Keratinocyte (primary cell): Measurements from ENCODE around the gene KBTBD4. TPM values are rescaled to one million over a fixed set of nuclear protein-coding genes. Genes with fewer than 3 reads are reported as not detected.

Experiments
- DNase-seq: peaks from one replicate; pipeline ENCODE4 v3.0.0-alpha.2; 2011; ENCODE audit warnings: low read depth, missing footprints, low spot score
- FAIRE-seq: peaks from 2 replicates; lab custom pipeline; 2011; peaks lifted over from hg19 to GRCh38; lab: Jason Lieb, UNC
- H2AFZ ChIP-seq: 2 replicates; pipeline ENCODE4 v1.6.0; 2012; ENCODE audit warnings: low read length, control low read depth, inconsistent platforms; ENCODE audit not compliant: control insufficient read depth
- H3K27ac ChIP-seq: 2 replicates; pipeline ENCODE4 v1.5.1; 2011; ENCODE audit warnings: low read length; ENCODE audit not compliant: control insufficient read depth, insufficient read depth
- H3K27me3 ChIP-seq: 3 replicates; pipeline ENCODE4 v1.6.0; 2011; ENCODE audit warnings: low read length; ENCODE audit not compliant: control insufficient read depth, insufficient read depth; ENCODE audit errors: extremely low read depth
- H3K36me3 ChIP-seq, 2 experiments: 2 replicates in 1 of 2; 3 replicates in 1 of 2; pipeline ENCODE4 v1.5.1; 2011; ENCODE audit warnings: low read length in 2 of 2, mild to moderate bottlenecking in 1 of 2; ENCODE audit not compliant: control insufficient read depth in 2 of 2, insufficient read depth in 2 of 2; ENCODE audit errors: extremely low read depth in 1 of 2
- H3K4me1 ChIP-seq: 3 replicates; pipeline ENCODE4 v1.5.1; 2011; ENCODE audit warnings: low read length; ENCODE audit not compliant: control insufficient read depth, insufficient read depth; ENCODE audit errors: extremely low read depth
- H3K4me2 ChIP-seq: 3 replicates; pipeline ENCODE4 v1.6.0; 2011; ENCODE audit warnings: low read depth, low read length; ENCODE audit not compliant: control insufficient read depth, insufficient read depth; ENCODE audit errors: extremely low read depth
- H3K4me3 ChIP-seq, 3 experiments: fragments of 200-600 bp in 1 of 3; sonication (generic) in 1 of 3; 2 replicates in 2 of 3; 3 replicates in 1 of 3; pipeline ENCODE4 v1.5.1; 2011 to 2016; ENCODE audit warnings: low read length in 3 of 3, mild to moderate bottlenecking in 3 of 3, control low read depth in 2 of 3, inconsistent platforms in 1 of 3, low read depth in 1 of 3, mixed read lengths in 1 of 3, mixed run types in 1 of 3, moderate library complexity in 1 of 3; ENCODE audit not compliant: control insufficient read depth in 2 of 3, insufficient read depth in 2 of 3; ENCODE audit errors: extremely low read depth in 1 of 3
- H3K79me2 ChIP-seq: 2 replicates; pipeline ENCODE4 v1.6.0; 2012; ENCODE audit warnings: low read length; ENCODE audit not compliant: control insufficient read depth, insufficient read depth
- H3K9ac ChIP-seq: 3 replicates; pipeline ENCODE4 v1.6.0; 2011; ENCODE audit warnings: low read length; ENCODE audit not compliant: control insufficient read depth, insufficient read depth; ENCODE audit errors: extremely low read depth
- H3K9me1 ChIP-seq: 3 replicates; pipeline ENCODE4 v1.6.0; 2011; ENCODE audit warnings: low read length; ENCODE audit not compliant: control insufficient read depth, insufficient read depth; ENCODE audit errors: extremely low read depth
- H3K9me3 ChIP-seq: 2 replicates; pipeline ENCODE4 v1.5.1; 2012; ENCODE audit warnings: low read depth, low read length; ENCODE audit not compliant: control insufficient read depth
- H4K20me1 ChIP-seq: 3 replicates; pipeline ENCODE4 v1.6.0; 2011; ENCODE audit warnings: low read length; ENCODE audit not compliant: control insufficient read depth, insufficient read depth; ENCODE audit errors: extremely low read depth
- CTCF ChIP-seq, 3 experiments: IDR thresholded peaks in 1 of 3; conservative IDR thresholded peaks in 1 of 3; optimal IDR thresholded peaks in 1 of 3; 2 replicates in 2 of 3; 3 replicates in 1 of 3; pipeline versions ENCODE3 to v1.5.1; 2011; ENCODE audit warnings: low read length in 3 of 3, mild to moderate bottlenecking in 3 of 3, moderate library complexity in 2 of 3, control low read depth in 1 of 3, inconsistent platforms in 1 of 3; ENCODE audit not compliant: insufficient read depth in 2 of 3; ENCODE audit errors: extremely low read depth in 1 of 3
- EZH2 ChIP-seq: IDR thresholded peaks from one replicate; pipeline ENCODE4 v1.6.1; 2012; ENCODE audit warnings: inconsistent platforms, mild to moderate bottlenecking, low read length, moderate library complexity
- dilution Hi-C: fragments of 300-500 bp; cut with MboI; formaldehyde crosslinking; loops from one replicate; pipeline ENCODE4 v1.7.0; 2020; ENCODE audit warnings: low sequenced_read_pairs; ENCODE audit not compliant: extremely low pct_ligation_motif_present
- polyA plus RNA-seq, 5 experiments: library from polyadenylated mRNA; depleted of rRNA in 3 of 5; stranded (reverse) in 3 of 5; stranded (forward) in 1 of 5; unstranded in 1 of 5; fragments of >200 nt; gene quantifications; 1 replicate in 1 of 5; 2 replicates in 3 of 5; 3 replicates in 1 of 5; pipeline versions ENCODE4 v1.2.1 to v1.2.3, GENCODE V29; 2011 to 2012; ENCODE audit warnings: missing spikeins in 2 of 5, low read depth in 1 of 5, low replicate concordance in 1 of 5

Gene KBTBD4
- polyA plus RNA-seq, 1 donor (not counting 4 experiments of a cell fraction or from before 2014, with no cell fraction given) = 15.4 TPM

- Histone ChIP-seq H3K9ac (no peak overlapping the region), H3K4me2 (no peak overlapping the region), H3K4me3 (no peak overlapping the region), H3K27ac (no peak overlapping the region), H3K4me1 (peaks cover 39% of the 10 kb centered on the region), H4K20me1 (peaks cover 9% of the 10 kb centered on the region), H2AFZ (no peak overlapping the region), H3K27me3 (no peaks in the 10 kb centered on the region), H3K36me3 (peaks cover 5 to 25% of the 10 kb centered on the region in 2 experiments), H3K9me1 (peaks cover 3% of the 10 kb centered on the region), H3K79me2 (peaks cover 70% of the 10 kb centered on the region), H3K9me3 (no peaks in the 10 kb centered on the region)
- dilution Hi-C loops = no loop called here
- TF ChIP-seq CTCF (optimal IDR thresholded peaks at IDR 0.05 in 1 of 3, IDR thresholded peaks at IDR 0.05 in 1 of 3, conservative IDR thresholded peaks at IDR 0.05 in 1 of 3; ENCODE audit: extremely low read depth in 1 of 3, insufficient read depth in 2 of 3, low read length in 3 of 3) = no peak
- TF ChIP-seq EZH2 = no peak
- DNase-seq (no peak), FAIRE-seq (no peak)
Observed at GRCh38 chr11:47569646-47570045, 9.1 kb downstream of the KBTBD4 start.

- Histone ChIP-seq H3K36me3 (peaks cover 2 to 7% of the 10 kb centered on the region in 2 experiments), H3K9ac (peak overlapping the region; percentile 94), H3K9me3 (no peaks in the 10 kb centered on the region), H3K27ac (peak overlapping the region; percentile 87), H2AFZ (peak overlapping the region; percentile 88), H3K9me1 (no peaks in the 10 kb centered on the region), H3K4me1 (peaks cover 15% of the 10 kb centered on the region), H3K4me2 (peak overlapping the region; percentile 89), H4K20me1 (peaks cover 4% of the 10 kb centered on the region), H3K79me2 (peaks cover 58% of the 10 kb centered on the region), H3K27me3 (no peaks in the 10 kb centered on the region), H3K4me3 (peak overlapping the region; percentile 91 to 95 (median 93))
- FAIRE-seq = no peak
- TF ChIP-seq EZH2 (no peak), CTCF (optimal IDR thresholded peaks at IDR 0.05 in 1 of 3, IDR thresholded peaks at IDR 0.05 in 1 of 3, conservative IDR thresholded peaks at IDR 0.05 in 1 of 3; ENCODE audit: extremely low read depth in 1 of 3, insufficient read depth in 2 of 3, low read length in 3 of 3) (no peak)
- dilution Hi-C loops = no loop called here
- DNase-seq = no peak
Observed at GRCh38 chr11:47566149-47566698, 12.5 kb downstream of the KBTBD4 start.
